IMR-90 (cell line): ENCODE results near the gene GSK3B. TPM values are rescaled to one million over a fixed set of nuclear protein-coding genes. Genes with fewer than 3 reads are reported as not detected.

Source experiments
- ATAC-seq: fragments of 200-7000 bp; cut with Tn5 transposase; 2 replicates; pipeline ENCODE4 v1.9.1; 2020; ENCODE audit warnings: low read depth, mild to moderate bottlenecking, moderate library complexity
- BruUV-seq: library from RNA; stranded (reverse); fragments of 400-500 nt; replicated peaks from 2 replicates; lab custom pipeline; 2021; lab: Mats Ljungman, UMichigan
- CTCF ChIA-PET: fragments of 300-600 bp; formaldehyde crosslinking; extraction: SDS; loops from one replicate; lab custom pipeline; 2021; ENCODE audit warnings: antibody characterized with exemption; lab: Yijun Ruan, JAX
- POLR2A ChIA-PET: fragments of 300-600 bp; sonication (Branson Sonifier 250); formaldehyde crosslinking; loops from one replicate; lab custom pipeline; 2022; ENCODE audit warnings: antibody characterized with exemption; ENCODE audit not compliant: unreplicated experiment; lab: Charles Lee
- DNase-seq: peaks from one replicate; pipeline ENCODE4 v3.0.0; 2013
- H2AFZ ChIP-seq: replicated peaks from 2 replicates; pipeline ENCODE3; 2013; ENCODE audit warnings: low read length, mild to moderate bottlenecking; ENCODE audit not compliant: poor library complexity
- H2AK5ac ChIP-seq: 2 replicates; pipeline ENCODE4 v1.6.1; 2013; ENCODE audit warnings: low read depth, low read length, inconsistent platforms
- H2AK9ac ChIP-seq: replicated peaks from 2 replicates; pipeline ENCODE3; 2013; ENCODE audit warnings: mild to moderate bottlenecking, low read depth, low read length, moderate library complexity; ENCODE audit not compliant: poor library complexity
- H2BK120ac ChIP-seq: 2 replicates; pipeline ENCODE4 v1.6.1; 2013; ENCODE audit warnings: low read depth, low read length, inconsistent platforms
- H2BK15ac ChIP-seq: 3 replicates; pipeline ENCODE4 v1.6.1; 2013; ENCODE audit warnings: low read depth, low read length, inconsistent platforms
- H2BK20ac ChIP-seq: 2 replicates; pipeline ENCODE4 v1.6.1; 2013; ENCODE audit warnings: low read depth, mild to moderate bottlenecking, inconsistent platforms, low read length, moderate library complexity
- H2BK5ac ChIP-seq: 2 replicates; pipeline ENCODE4 v1.6.1; 2013; ENCODE audit warnings: mild to moderate bottlenecking, low read depth, low read length, inconsistent platforms; ENCODE audit not compliant: poor library complexity, severe bottlenecking
- H3K14ac ChIP-seq: replicated peaks from 2 replicates; pipeline ENCODE4 v1.6.1; 2013; ENCODE audit warnings: low read depth, low read length, inconsistent platforms
- H3K18ac ChIP-seq: 2 replicates; pipeline ENCODE4 v1.6.1; 2013; ENCODE audit warnings: low read depth, low read length, control low read depth
- H3K23ac ChIP-seq: 2 replicates; pipeline ENCODE4 v1.6.1; 2013; ENCODE audit warnings: low read depth, low read length, inconsistent platforms
- H3K27ac ChIP-seq: 2 replicates; pipeline ENCODE4 v1.5.1; 2013; ENCODE audit warnings: mild to moderate bottlenecking, control low read depth, low read length; ENCODE audit not compliant: insufficient read depth
- H3K27me3 ChIP-seq: 2 replicates; pipeline ENCODE4 v1.6.1; 2013; ENCODE audit warnings: low read length; ENCODE audit not compliant: control insufficient read depth, insufficient read depth
- H3K36me3 ChIP-seq: 2 replicates; pipeline ENCODE4 v1.6.1; 2013; ENCODE audit warnings: low read length, mixed read lengths; ENCODE audit not compliant: control insufficient read depth, insufficient read depth
- H3K4ac ChIP-seq: 2 replicates; pipeline ENCODE4 v1.6.1; 2013; ENCODE audit warnings: low read depth, low read length, inconsistent platforms
- H3K4me1 ChIP-seq: 2 replicates; pipeline ENCODE4 v1.6.1; 2013; ENCODE audit warnings: low read length, mixed read lengths; ENCODE audit not compliant: control insufficient read depth, insufficient read depth
- H3K4me2 ChIP-seq: 2 replicates; pipeline ENCODE4 v1.6.1; 2013; ENCODE audit warnings: low read depth, mild to moderate bottlenecking, control low read depth, low read length, moderate library complexity
- H3K4me3 ChIP-seq: 2 replicates; pipeline ENCODE4 v1.5.1; 2013; ENCODE audit warnings: low read depth, mild to moderate bottlenecking, control low read depth, low read length, moderate library complexity; ENCODE audit not compliant: insufficient read depth
- H3K56ac ChIP-seq: 2 replicates; pipeline ENCODE4 v1.6.1; 2013; ENCODE audit warnings: low read length, inconsistent platforms; ENCODE audit not compliant: insufficient read depth; ENCODE audit errors: extremely low read depth
- H3K79me1 ChIP-seq, 2 experiments: 2 replicates each; pipeline ENCODE4 v1.6.1; 2013; ENCODE audit warnings: low read length in 2 of 2, inconsistent platforms in 1 of 2, low read depth in 1 of 2
- H3K9ac ChIP-seq: 2 replicates; pipeline ENCODE4 v1.6.1; 2013; ENCODE audit warnings: low read depth, low read length, control low read depth
- H3K9me1 ChIP-seq: 2 replicates; pipeline ENCODE4 v1.6.1; 2013; ENCODE audit warnings: low read length, inconsistent platforms; ENCODE audit not compliant: insufficient read depth
- H3K9me3 ChIP-seq: 2 replicates; pipeline ENCODE4 v1.6.1; 2013; ENCODE audit warnings: low read length; ENCODE audit not compliant: control insufficient read depth, insufficient read depth
- H4K20me1 ChIP-seq: 2 replicates; pipeline ENCODE4 v1.6.1; 2013; ENCODE audit warnings: low read length, inconsistent platforms; ENCODE audit not compliant: insufficient read depth
- H4K5ac ChIP-seq: 2 replicates; pipeline ENCODE4 v1.6.1; 2013; ENCODE audit warnings: mild to moderate bottlenecking, low read depth, low read length, control low read depth
- H4K8ac ChIP-seq, 2 experiments: 2 replicates each; pipeline ENCODE4 v1.6.1; 2013; ENCODE audit warnings: low read depth in 2 of 2, low read length in 2 of 2, control low read depth in 1 of 2, inconsistent platforms in 1 of 2
- H4K91ac ChIP-seq: 2 replicates; pipeline ENCODE4 v1.6.1; 2013; ENCODE audit warnings: low read depth, low read length, inconsistent platforms; ENCODE audit not compliant: insufficient read depth
- FOS ChIP-seq: fragments of 150-350 bp; IDR thresholded peaks from 2 replicates; pipeline ENCODE4 v1.6.1; 2016; ENCODE audit warnings: low read depth, low read length
- MXI1 ChIP-seq: IDR thresholded peaks from 2 replicates; pipeline ENCODE4 v1.6.1; 2012; ENCODE audit warnings: low read depth, mild to moderate bottlenecking, low read length, moderate library complexity, borderline replicate concordance
- POLR2A ChIP-seq: IDR thresholded peaks from 2 replicates; pipeline ENCODE4 v1.6.1; 2012; ENCODE audit warnings: mild to moderate bottlenecking, low read depth, low read length
- RCOR1 ChIP-seq: IDR thresholded peaks from 2 replicates; pipeline ENCODE4 v1.6.1; 2012; ENCODE audit warnings: mild to moderate bottlenecking, low read length, improper control_type of control experiment; ENCODE audit not compliant: insufficient replicate concordance
- RFX5 ChIP-seq: IDR thresholded peaks from 2 replicates; pipeline ENCODE4 v1.8.0; 2012; ENCODE audit warnings: low read depth, mild to moderate bottlenecking, low read length, moderate library complexity
- WGBS, 2 experiments: methylation state at CpG; one replicate each; pipeline versions ENCODE4 v1.1.5 to v1.1.7; 2013; ENCODE audit warnings: missing lambda C conversion rate in 2 of 2; ENCODE audit not compliant: insufficient read length in 1 of 2; ENCODE audit errors: extremely low coverage in 2 of 2; 5-methylcytosine and 5-hydroxymethylcytosine counted together
- dilution Hi-C: fragments of 300-500 bp; cut with HindIII; formaldehyde crosslinking; loops from one replicate; pipeline ENCODE4 v1.14.3; 2018; ENCODE audit warnings: low sequenced_read_pairs; ENCODE audit not compliant: unreplicated experiment
- in situ Hi-C: fragments of 300-500 bp; cut with MboI; formaldehyde crosslinking; loops from 3 replicates; pipeline ENCODE4 v1.14.3; 2019; ENCODE audit warnings: low sequenced_read_pairs, inconsistent platforms, mixed read lengths
- intact Hi-C: fragments of 100-400 bp; cut with micrococcal nuclease; formaldehyde crosslinking; loops from 2 replicates; pipeline ENCODE4 v1.10.0; 2022
- polyA plus RNA-seq, 3 experiments: library from polyadenylated mRNA; depleted of rRNA; stranded (reverse); fragments of >200 nt; gene quantifications; 2 replicates each; pipeline ENCODE4 v1.2.3, GENCODE V29; 2012; ENCODE audit warnings: low replicate concordance in 1 of 3
- total RNA-seq: library from RNA; depleted of rRNA; stranded (reverse); fragments of >200 nt; gene quantifications from 2 replicates; pipeline ENCODE4 v1.2.3, GENCODE V29; 2012
- TF ChIP-seq, protein P1 (sequence below): fragments of 150-350 bp; IDR thresholded peaks from 2 replicates; pipeline ENCODE4 v1.6.1; 2017; ENCODE audit warnings: mild to moderate bottlenecking, antibody characterized with exemption, low read length, low read depth

GSK3B gene
- total and polyA plus RNA-seq, 2 of the 4 experiments (the other 2 are of a cell fraction): 19.2 to 33.2 TPM

- BruUV-seq: no TSS peak
- ChIA-PET POLR2A (no interaction called here), CTCF (no interaction called here)
- whole genome bisulfite sequencing, 2 experiments: 100% methylated on average over 1 of the region's 4 CpGs; no CpG with 5 or more reads in 1 of the 2 experiments
- dilution Hi-C loops: no loop called here
- no peak overlapping the region for H3K4me3 ChIP-seq
- peaks cover 5% of the 10 kb centered on the region for H3K9me3 ChIP-seq
- H3K56ac ChIP-seq: no peak overlapping the region
- no peak overlapping the region for H3K23ac ChIP-seq
- intact Hi-C loops: no loop called here
- no peak overlapping the region for H4K5ac ChIP-seq
- H2AK9ac ChIP-seq: no peak overlapping the region
- ATAC-seq: no peak
- no peak overlapping the region for H2BK20ac ChIP-seq
- no peaks in the 10 kb centered on the region for H3K36me3 ChIP-seq
- no peak overlapping the region for H3K4ac ChIP-seq
- H2BK120ac ChIP-seq: no peak overlapping the region
- in situ Hi-C loops: no loop called here
- H3K79me1 ChIP-seq: peaks cover 26 to 72% of the 10 kb centered on the region in 2 experiments
- peaks cover 2% of the 10 kb centered on the region; the same call in 1 of the 2 replicates for H3K4me1 ChIP-seq
- no peak overlapping the region for H2BK15ac ChIP-seq
- H3K14ac ChIP-seq: no peak overlapping the region
- H4K8ac ChIP-seq: no peak overlapping the region
- no peak for TF ChIP-seq POLR2A
- TF ChIP-seq, protein P1, sequence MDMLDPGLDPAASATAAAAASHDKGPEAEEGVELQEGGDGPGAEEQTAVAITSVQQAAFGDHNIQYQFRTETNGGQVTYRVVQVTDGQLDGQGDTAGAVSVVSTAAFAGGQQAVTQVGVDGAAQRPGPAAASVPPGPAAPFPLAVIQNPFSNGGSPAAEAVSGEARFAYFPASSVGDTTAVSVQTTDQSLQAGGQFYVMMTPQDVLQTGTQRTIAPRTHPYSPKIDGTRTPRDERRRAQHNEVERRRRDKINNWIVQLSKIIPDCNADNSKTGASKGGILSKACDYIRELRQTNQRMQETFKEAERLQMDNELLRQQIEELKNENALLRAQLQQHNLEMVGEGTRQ: no peak
- TF ChIP-seq RCOR1: no peak
- TF ChIP-seq FOS: no peak
- no peak for TF ChIP-seq RFX5
- TF ChIP-seq MXI1: no peak
- H2AK5ac ChIP-seq: no peak overlapping the region
- H2AFZ ChIP-seq: no peak overlapping the region
- 0 out of 2 replicates have a peak, but pooled peaks cover 2% of the 10 kb centered on the region for H3K9me1 ChIP-seq
- H3K27me3 ChIP-seq: no peaks in the 10 kb centered on the region
- DNase-seq: no peak
- no peak overlapping the region for H3K27ac ChIP-seq
- H3K4me2 ChIP-seq: no peak overlapping the region
- no peak overlapping the region for H3K9ac ChIP-seq
- H4K91ac ChIP-seq: no peak overlapping the region
- H2BK5ac ChIP-seq: no peak overlapping the region
- H3K18ac ChIP-seq: no peak overlapping the region
- peaks cover 87% of the 10 kb centered on the region for H4K20me1 ChIP-seq
Measured at GRCh38 chr3:120049881-120050539, 44.2 kb downstream of the GSK3B start.
